SIG-M5 treated with dmso at 0.1 percent for 504 hours (cell line): ENCODE data around the gene ELOVL7.
"Not testable (repeated sequence)": the region's sequence is repeated elsewhere in the genome, so short reads cannot be mapped to it uniquely, and the experiment has no call there.

Experiments used
- DNase-seq: peaks from one replicate; lab custom pipeline; 2025; ENCODE audit not compliant: unreplicated experiment; lab: John Stamatoyannopoulos, UW

Gene ELOVL7

GRCh38 chr5:60797482-60798153 is 46.5 kb downstream of the ELOVL7 start:
- no peak for DNase-seq

GRCh38 chr5:60795424-60795950 is 48.6 kb downstream of the ELOVL7 start:
- not testable (repeated sequence) for DNase-seq

DNA sequence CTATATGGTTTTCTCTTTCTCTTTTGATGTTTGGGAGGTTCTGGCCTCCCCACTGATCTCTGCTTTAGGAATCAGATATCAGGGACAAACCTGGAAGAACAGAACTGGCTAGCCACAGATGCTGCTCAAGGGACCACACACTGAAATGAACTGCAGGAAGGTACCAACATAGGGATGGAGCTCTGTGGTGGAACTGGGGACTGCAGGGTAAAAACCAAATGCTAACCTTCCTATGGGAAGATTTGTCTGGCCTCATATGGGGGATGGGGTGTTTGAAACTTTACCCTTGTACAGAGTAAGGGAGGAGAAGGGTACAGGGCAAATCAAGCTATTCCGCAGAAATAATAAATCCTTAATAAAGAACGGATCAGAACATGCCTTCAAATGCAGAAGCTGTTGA is 49.4 kb downstream of the ELOVL7 start:
- DNase-seq, result no peak

DNA sequence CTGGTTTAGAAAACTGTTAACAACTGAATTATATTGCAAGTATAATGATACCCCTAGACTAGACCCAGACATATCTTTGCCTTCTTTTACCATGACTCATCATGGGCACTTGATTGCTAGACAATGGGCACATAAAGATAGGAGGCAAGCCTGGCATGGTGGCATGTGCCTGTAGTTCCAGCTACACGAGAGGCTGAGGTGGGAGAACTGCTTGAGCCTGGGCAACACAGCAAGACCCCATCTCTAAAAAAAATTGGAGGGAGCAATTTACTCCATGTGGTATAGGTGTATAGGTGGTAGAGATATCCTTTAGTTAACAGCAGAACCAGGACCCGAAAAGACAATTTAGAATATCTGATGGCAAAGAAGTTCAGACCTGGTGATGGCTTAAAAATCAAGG is 51.6 kb downstream of the ELOVL7 start:
- DNase-seq, result no peak

GRCh38 chr5:60789551-60789950 is 54.5 kb downstream of the ELOVL7 start:
- no peak for DNase-seq

DNA sequence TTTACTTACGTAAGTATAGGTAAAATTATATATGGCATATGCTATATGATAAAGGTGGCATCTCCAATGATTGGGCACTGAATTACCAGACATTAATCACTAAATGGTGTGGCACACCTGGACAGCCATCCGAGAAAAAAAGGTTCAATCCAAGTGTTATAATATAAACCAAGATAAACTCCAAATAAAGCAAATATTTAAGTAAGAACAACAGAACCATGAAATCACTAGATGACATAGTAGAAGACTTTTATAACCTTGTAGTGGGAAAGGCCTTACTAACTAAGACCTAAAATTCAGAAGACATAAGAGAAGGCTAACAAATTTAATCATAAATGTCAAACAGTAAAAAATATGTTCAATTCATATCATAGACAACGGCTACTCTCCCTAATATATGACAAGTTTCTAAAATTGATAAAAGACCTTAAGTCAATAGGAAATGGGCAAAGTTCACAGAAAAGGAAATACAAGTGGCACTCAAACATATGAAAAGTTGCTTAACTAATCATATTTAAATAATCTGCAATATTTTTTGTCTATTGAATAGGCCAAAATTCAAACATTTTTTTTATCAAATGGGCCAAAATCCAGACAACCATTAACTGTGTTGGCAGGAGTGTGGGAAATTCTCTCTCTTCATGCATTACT is 55.1 kb downstream of the ELOVL7 start:
- DNase-seq, result no peak

DNA sequence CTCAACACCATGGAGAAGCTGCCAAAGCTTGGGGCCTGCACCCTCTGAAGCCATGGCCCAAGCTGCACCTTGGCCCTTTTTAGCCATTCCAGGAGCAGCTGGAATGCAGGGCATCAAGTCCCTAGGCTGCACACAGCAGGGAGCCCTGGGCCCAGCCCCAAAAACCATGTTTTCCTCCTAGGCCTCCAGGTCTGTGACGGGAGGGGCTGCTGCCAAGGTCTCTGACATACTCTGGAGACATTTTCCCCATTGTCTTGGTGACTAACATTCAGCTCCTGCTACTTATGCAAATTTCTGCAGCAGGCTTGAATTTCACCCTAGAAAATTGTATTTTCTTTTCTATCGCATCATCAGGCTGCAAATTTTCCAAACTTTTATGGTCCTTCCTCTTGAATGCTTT is 64.6 kb downstream of the ELOVL7 start:
- DNase-seq, result no peak

- no peak for DNase-seq
Measured at GRCh38 chr5:60776343-60776742, 67.7 kb downstream of the ELOVL7 start.

DNA sequence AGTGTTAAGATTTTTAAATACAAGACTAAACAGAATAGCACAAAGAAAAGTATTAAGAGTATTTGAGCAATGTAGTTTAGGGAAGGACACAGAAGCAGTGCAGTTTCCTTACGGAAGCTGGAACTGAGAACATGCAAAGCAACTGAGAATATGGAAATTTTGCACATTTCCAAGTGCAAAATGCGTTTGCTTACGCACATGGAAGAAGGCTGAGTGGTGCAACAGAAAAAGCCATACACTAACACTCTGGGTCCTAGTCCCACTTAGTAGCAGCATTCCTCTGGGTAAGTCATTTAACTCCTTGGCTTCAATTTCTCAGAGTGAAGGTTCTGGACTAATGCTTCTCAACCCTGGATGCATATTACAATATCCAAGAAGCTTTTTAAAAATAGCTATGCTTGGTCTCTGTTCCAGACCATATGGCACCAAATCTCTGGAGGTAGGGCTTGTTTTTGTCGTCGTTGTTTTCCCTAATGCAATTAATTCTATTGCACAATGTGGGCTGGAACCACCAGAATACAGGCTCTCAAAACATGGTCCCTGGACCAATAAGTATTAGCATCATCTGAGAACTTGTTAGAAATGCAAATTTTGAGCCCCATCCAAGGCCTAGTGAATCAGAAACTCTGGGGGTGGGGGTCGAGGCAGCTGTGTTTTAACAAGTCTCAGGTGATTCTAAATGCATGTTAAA is 78.9 kb downstream of the ELOVL7 start:
- DNase-seq, result no peak

- no peak for DNase-seq
Measured at GRCh38 chr5:60763061-60763460, 81.0 kb downstream of the ELOVL7 start.

- DNase-seq, result no peak
Measured at GRCh38 chr5:60754495-60754894, 89.6 kb downstream of the ELOVL7 start.

- no peak for DNase-seq
Measured at GRCh38 chr5:60744682-60745081, 99.4 kb downstream of the ELOVL7 start.

DNA sequence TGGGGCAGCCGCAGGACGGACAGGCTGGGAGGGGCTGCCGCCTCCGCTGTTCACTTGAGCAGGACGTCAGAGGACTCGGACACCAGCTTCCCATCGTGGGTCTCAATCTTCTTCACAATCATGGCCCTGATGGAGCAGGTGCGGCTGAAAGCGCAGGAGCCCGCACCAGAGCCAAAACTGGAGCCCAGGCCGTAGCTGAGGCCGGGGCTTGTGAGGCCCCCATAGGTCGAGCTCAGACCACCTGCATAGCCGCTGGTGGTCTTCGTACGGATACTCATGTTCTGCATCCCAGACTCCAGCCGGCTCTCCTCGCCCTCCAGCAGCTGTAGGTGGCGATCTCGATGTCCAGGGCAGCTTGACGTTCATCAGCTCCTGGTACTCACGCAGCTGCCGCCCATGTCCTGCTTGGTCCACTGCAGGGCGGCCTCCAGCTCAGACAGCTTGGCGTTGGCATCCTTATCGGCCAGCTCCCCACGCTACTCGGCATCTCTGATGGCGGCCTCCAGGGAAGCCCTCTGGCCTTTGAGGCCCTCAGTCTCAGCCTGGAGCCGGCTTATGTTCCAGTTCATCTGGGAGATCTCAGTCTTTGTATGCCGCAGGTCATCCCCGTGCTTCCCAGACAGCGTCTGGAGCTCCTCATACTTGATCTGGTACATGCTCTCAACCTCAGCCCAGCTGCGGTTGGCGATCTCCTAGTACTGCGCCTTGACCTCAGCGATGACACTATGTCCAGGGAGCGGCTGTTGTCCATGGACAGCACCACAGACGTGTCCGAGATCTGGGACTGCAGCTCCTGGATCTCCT is 100.4 kb downstream of the ELOVL7 start:
- DNase-seq, result no peak

- DNase-seq, result no peak
Measured at GRCh38 chr5:60740322-60740721, 103.7 kb downstream of the ELOVL7 start.

DNA sequence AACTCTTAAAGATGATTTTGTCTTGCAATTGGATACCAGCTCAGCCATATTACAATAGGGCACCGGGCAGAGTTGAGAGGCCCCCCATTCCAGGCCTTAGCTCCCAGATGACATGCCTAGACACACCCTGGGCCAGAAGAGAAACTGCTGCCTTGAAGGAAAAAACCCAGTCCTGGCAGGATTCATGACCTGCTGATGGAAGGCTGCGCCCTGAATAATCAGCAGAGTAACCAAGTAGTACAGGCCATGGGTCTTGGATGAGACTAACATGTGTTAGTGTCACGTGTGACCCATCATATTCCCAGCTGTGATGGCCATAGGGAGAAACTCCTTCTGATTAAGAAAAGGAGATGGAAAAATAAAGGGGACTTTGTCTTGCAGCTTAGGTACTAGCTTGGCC is 105.1 kb downstream of the ELOVL7 start:
- DNase-seq, result no peak

GRCh38 chr5:60738461-60738860 is 105.6 kb downstream of the ELOVL7 start:
- peak; percentile 38 for DNase-seq

DNA sequence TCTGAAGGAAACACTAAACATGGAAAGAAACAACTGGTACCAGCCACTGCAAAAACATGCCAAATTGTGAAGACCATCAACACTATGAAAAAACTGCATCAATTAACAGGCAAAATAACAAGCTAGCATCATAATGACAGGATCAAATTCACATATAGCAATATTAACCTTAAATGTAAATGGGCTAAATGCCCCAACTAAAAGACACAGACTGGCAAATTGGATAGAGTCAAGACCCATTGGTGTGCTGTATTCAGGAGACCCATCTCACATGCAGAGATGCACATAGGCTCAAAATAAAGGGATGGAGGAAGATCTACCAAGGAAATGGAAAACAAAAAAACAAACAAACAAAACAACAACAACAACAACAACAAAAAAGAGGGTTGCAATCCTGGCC is 113.2 kb downstream of the ELOVL7 start:
- not testable (repeated sequence) for DNase-seq

GRCh38 chr5:60727033-60727679 is 116.9 kb downstream of the ELOVL7 start:
- DNase-seq, result no peak

DNA sequence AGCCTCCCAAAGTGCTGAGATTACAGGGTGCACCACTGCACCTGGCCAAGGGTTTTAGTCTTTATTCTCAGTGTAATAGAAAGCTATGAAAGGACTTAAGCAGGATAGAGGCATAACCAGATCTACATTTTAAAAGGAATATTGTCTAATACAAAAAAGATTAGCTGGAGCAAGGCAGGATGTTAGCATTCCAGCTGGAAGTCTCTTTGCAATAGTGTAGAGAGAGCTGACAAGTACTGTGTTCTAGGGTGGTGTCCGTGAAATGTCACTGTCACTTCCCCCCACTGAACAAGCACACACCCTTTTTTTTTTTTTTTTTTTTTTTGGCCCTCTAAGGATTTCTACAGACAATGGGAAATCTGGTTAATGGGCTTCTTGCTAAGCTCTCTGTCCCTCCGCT is 119.9 kb downstream of the ELOVL7 start:
- no peak for DNase-seq

- no peak for DNase-seq
Measured at GRCh38 chr5:60722416-60722815, 121.7 kb downstream of the ELOVL7 start.

GRCh38 chr5:60719329-60719728 is 124.7 kb downstream of the ELOVL7 start:
- no peak for DNase-seq
